Epithelial cell of proximal tubule (primary cell): Measurements from ENCODE around the gene DENND2D. TPM values are rescaled to one million over a fixed set of nuclear protein-coding genes. Genes with fewer than 3 reads are reported as not detected.

Experiments
- DNase-seq: peaks from one replicate; pipeline ENCODE4 v3.0.0-alpha.2; 2011; ENCODE audit warnings: low read depth
- H3K4me3 ChIP-seq: 2 replicates; pipeline ENCODE4 v1.5.1; 2011; ENCODE audit warnings: low read depth, mild to moderate bottlenecking, low read length
- total RNA-seq: library from RNA; depleted of rRNA; stranded (reverse); fragments of >200 nt; gene quantifications from 2 replicates; pipeline ENCODE4 v1.2.3, GENCODE V29; 2015
- TF ChIP-seq, protein P1 (sequence below): conservative IDR thresholded peaks from 2 replicates; pipeline ENCODE4 v1.5.1; 2012; ENCODE audit warnings: low read depth, mild to moderate bottlenecking, low read length

Gene DENND2D
- total RNA-seq, 1 donor from 2014 or later: 8.1 TPM

DNA sequence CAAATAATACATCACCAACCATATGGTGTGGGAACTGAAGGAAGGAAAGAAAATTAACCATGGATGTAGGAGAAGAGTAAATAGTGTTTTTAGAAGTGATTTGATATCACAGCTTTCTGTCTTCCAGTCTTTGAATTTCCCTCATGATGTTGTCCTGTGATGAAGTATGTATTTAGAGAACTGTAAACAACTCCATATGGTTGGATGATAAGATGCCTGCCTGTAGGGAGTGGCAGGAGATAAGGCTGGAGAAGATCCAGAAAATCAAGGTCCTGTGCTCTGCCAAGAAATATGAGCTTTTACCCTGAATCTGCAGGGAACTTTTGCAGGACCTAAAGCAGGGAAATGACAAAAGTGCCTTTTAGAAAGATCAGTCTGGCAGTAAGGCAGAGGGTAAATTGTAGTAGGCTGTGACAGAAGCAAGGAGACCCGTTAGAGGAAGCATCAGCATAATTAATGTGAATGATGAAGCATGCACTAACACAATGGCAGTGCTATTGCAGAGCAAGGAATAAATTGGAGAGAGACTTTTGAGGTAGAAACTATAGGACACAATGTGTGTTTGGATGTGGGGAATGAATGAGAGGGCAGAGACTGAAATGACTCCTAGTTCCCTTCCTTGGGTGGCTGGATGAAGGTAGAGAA, 38.5 kb downstream of the DENND2D start:
- no peak for DNase-seq
- no peak overlapping the region for H3K4me3 ChIP-seq
- TF ChIP-seq, protein P1, sequence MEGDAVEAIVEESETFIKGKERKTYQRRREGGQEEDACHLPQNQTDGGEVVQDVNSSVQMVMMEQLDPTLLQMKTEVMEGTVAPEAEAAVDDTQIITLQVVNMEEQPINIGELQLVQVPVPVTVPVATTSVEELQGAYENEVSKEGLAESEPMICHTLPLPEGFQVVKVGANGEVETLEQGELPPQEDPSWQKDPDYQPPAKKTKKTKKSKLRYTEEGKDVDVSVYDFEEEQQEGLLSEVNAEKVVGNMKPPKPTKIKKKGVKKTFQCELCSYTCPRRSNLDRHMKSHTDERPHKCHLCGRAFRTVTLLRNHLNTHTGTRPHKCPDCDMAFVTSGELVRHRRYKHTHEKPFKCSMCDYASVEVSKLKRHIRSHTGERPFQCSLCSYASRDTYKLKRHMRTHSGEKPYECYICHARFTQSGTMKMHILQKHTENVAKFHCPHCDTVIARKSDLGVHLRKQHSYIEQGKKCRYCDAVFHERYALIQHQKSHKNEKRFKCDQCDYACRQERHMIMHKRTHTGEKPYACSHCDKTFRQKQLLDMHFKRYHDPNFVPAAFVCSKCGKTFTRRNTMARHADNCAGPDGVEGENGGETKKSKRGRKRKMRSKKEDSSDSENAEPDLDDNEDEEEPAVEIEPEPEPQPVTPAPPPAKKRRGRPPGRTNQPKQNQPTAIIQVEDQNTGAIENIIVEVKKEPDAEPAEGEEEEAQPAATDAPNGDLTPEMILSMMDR: no peak

DNA sequence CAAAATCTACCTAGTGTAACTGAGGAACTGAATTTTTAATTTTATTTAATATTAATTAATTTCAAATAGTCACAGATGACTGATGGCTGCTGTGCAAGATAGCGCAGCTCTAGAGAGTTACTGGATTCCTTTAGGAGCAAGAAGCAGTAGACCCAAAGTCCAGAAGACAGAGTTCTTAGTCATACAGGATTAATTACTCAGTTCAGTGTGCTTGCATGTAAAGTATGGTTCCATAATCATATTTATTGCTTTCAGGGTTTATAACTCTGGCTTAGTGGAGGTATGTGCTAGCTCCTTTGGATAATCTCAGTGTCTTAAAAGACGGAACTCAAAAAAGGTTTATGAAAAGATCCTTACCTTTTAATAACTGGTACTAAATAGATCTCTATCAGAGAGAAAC, 43.0 kb downstream of the DENND2D start:
- H3K4me3 ChIP-seq: no peak overlapping the region
- no peak for DNase-seq
- TF ChIP-seq, protein P1: no peak

DNA sequence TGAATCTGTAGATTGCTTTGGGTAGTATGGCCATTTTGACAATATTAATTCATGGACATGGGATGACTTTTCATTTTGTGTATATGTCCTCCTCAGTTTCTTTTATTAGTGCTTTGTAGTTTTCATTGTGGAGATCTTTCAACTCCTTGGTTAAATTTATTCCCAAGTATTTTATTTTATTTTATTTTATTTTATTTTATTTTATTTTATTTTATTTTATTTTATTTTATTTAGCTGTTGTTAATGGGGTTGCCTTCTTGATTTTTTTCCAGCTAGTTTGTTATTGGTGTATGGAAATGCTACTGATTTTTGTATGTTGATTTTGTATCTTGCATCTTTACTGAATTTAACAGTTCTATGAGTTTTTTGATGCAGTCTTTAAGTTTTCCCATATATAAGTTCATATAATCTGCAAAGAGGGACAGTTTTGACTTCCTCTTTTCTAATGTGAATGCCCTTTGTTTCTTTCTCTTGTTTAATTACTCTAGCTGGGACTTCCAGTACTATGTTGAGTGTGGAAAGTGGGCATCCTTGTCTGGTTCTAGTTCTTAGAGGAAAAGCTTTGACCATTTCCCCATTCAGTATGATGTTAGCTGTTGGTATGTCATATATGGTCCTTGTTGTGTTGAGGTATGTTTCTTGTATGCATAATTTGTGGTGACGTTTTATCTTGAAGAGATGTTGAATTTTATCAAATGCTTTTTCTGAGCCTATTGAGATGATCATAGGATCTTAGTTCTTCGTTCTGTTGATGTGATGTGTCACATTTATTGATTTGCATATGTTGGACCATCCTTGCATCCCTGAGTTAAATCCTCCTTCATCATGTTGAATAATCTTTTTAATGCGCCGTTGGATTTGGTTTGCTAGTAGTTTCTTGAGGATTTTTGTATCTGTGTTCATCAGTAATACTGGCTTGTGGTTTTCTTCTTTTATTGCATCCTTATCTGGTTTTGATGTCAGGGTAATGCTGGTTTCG, 46.1 kb downstream of the DENND2D start:
- TF ChIP-seq, protein P1: no peak
- H3K4me3 ChIP-seq: no peak overlapping the region
- no peak for DNase-seq

DNA sequence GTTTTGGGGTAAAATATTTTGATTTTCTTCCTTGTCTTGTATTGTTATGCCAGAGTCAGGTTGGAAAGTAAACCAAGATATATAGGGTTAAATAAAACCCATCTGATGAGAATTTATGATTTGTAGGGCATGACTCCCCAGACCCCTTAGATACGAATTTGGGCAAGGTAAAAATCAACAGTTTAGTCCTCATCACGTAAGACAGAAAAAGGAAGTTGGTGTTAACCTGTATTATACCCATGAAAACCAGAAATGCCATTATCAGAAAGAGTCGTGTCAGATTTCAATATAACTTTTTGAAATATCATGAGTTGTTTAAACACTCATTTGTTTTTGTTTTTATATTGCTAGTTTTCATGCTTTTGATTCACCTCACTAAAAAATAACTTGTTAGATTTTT, 48.6 kb downstream of the DENND2D start:
- TF ChIP-seq, protein P1: no peak
- H3K4me3 ChIP-seq: no peak overlapping the region
- DNase-seq: no peak

DNA sequence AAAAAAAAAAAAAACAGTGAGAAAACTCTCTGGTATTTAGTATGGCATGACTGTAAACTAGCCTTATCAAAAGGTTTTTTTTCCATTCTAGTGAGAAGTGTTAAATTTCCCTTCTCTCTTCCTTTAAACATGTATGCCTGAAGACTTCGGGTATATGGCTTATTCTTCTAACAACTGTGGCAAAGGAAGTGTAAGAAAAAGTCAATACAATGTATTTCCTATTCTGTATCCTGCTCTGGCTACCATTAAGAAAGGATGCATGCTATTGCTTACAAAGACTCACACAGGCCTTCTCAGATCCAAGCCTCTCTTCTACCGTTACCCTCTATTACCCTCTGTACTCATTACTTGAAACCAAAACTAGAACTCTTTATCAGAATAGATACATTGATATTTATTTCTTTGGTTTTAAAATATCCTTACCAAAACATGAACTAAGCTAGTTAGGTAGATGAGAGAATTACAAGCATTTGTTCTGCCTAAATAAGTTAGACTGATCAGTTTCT, 52.0 kb downstream of the DENND2D start:
- TF ChIP-seq, protein P1: no peak
- DNase-seq: no peak

DNA sequence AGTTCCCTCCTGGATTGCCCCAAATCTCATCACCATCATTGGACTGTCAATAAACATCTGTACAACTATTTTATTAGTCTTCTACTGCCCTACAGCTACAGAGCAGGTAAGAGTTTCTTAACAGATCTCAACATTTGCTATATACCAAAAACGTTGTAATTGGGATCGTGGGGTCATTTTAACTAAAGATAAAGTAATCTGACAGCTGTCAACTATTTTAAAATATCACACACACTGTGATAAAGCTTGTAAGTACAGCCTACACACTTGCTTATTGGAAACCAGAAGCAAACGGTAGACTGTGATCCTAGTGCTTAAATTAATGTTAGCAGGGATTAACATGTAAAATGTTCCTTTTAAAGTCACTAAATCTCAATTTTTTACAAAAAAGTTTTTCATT, 52.5 kb downstream of the DENND2D start:
- no peak for DNase-seq
- TF ChIP-seq, protein P1: no peak
- H3K4me3 ChIP-seq: no peak overlapping the region

More for the DNA sequence above, 52.0 kb downstream of the DENND2D start:
- H3K4me3 ChIP-seq: no peak overlapping the region
